Gastroesophageal sphincter (tissue), 3 donors: ENCODE results near the gene GAS2L1.

ENCODE experiments used
- EP300 ChIP-seq: sonication (generic); formaldehyde crosslinking; IDR thresholded peaks from one replicate; pipeline ENCODE4 v1.6.1; 2017; ENCODE audit warnings: antibody characterized with exemption, mild to moderate bottlenecking
- POLR2A ChIP-seq, 2 donors: fragments of 450-650 bp; IDR thresholded peaks; one replicate each; pipeline ENCODE4 v1.6.1; 2017; ENCODE audit warnings: antibody characterized with exemption in 2 of 2, mild to moderate bottlenecking in 2 of 2, moderate library complexity in 1 of 2
- TF ChIP-seq, protein P1 (sequence below), 4 experiments: fragments of 200-600 bp in 2 of 4; fragments of 450-650 bp in 2 of 4; sonication (generic) in 1 of 4; IDR thresholded peaks; one replicate each; pipeline ENCODE4 v1.5.1; 2017 to 2019; ENCODE audit warnings: antibody characterized with exemption in 4 of 4, mild to moderate bottlenecking in 2 of 4, moderate library complexity in 2 of 4

GRCh38 chr22:29328055-29328454 lies 21.6 kb downstream of the GAS2L1 start:
- TF ChIP-seq EP300, result no peak
- TF ChIP-seq POLR2A (IDR thresholded peaks at IDR 0.05), result no peak
- TF ChIP-seq, protein P1, sequence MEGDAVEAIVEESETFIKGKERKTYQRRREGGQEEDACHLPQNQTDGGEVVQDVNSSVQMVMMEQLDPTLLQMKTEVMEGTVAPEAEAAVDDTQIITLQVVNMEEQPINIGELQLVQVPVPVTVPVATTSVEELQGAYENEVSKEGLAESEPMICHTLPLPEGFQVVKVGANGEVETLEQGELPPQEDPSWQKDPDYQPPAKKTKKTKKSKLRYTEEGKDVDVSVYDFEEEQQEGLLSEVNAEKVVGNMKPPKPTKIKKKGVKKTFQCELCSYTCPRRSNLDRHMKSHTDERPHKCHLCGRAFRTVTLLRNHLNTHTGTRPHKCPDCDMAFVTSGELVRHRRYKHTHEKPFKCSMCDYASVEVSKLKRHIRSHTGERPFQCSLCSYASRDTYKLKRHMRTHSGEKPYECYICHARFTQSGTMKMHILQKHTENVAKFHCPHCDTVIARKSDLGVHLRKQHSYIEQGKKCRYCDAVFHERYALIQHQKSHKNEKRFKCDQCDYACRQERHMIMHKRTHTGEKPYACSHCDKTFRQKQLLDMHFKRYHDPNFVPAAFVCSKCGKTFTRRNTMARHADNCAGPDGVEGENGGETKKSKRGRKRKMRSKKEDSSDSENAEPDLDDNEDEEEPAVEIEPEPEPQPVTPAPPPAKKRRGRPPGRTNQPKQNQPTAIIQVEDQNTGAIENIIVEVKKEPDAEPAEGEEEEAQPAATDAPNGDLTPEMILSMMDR (IDR thresholded peaks at IDR 0.05), result no peak
